Measurements from ENCODE around the gene TNFSF18. TPM values are rescaled to one million over a fixed set of nuclear protein-coding genes. Genes with fewer than 3 reads are reported as not detected.

TNFSF18 gene
- total RNA-seq, 2 donors from 2014 or later: not detected

DNA sequence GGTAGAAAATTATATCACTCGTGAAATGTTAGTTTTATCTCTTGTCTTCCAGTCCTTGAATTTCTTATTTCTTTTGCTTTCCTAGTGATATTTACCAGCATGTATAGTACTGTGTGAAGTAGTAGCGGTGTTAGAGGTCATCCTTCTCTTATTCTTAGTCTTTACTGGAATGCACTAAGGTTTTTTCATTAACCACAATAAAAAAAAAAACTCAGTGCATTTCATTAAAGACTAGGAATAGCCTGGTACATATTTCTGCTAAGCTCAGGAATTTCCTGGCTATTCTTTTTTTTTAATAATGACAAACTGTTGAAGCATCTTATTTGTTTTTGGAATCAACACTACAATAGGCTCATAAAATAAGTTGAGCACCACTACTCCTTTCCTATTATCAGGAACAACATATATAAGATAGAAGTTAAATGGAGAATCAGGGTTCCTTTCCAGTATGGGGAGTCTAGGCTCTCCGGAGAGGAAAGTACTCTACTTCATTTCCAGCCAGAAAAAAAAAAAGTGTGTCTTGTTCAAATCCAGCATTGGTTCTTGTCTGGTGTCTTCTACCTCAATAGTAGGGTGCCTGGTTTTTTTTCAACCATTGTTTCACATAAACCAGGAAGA lies 60.0 kb downstream of the TNFSF18 start:
- H3K4me3 ChIP-seq: no peak overlapping the region
- no peak for TF ChIP-seq CTCF (IDR thresholded peaks at IDR 0.05)
- H3K4me1 ChIP-seq: no peaks in the 10 kb centered on the region
- no peaks in the 10 kb centered on the region for H3K27me3 ChIP-seq
- no peak for DNase-seq (ENCODE audit: low spot score)
- H3K9me3 ChIP-seq: no peaks in the 10 kb centered on the region
- no peaks in the 10 kb centered on the region for H3K36me3 ChIP-seq
- H3K27ac ChIP-seq: no peak overlapping the region

Other genes starting within 250 kb of the TNFSF18 start
- 1 to 10 TPM; 1.0 to 1.4 TPM for gene TNFSF4, start 156.4 kb upstream of the TNFSF18 start, total RNA-seq